WERI-Rb-1 (cell line): ENCODE measurements around the gene CTIF.
"Not testable (repeated sequence)": the region's sequence is repeated elsewhere in the genome, so short reads cannot be mapped to it uniquely, and the experiment has no call there.

Experiments
- DNase-seq: peaks from one replicate; pipeline ENCODE4 v3.0.0-alpha.2; 2020
- H3K27ac ChIP-seq: fragments of 250-450 bp; sonication (Bioruptor Pico); 2 replicates; pipeline ENCODE4 v1.5.1; 2020; ENCODE audit warnings: mild to moderate bottlenecking, moderate library complexity
- H3K27me3 ChIP-seq: fragments of 250-450 bp; sonication (Bioruptor Pico); 2 replicates; pipeline ENCODE4 v1.5.1; 2021; ENCODE audit warnings: mild to moderate bottlenecking, low read depth, moderate library complexity; ENCODE audit not compliant: insufficient read depth, severe bottlenecking
- H3K36me3 ChIP-seq: fragments of 250-450 bp; sonication (Bioruptor Pico); 2 replicates; pipeline ENCODE4 v1.5.1; 2020; ENCODE audit warnings: mild to moderate bottlenecking, moderate library complexity
- H3K4me3 ChIP-seq: 2 replicates; pipeline ENCODE4 v1.5.1; 2011; ENCODE audit warnings: low read depth, mild to moderate bottlenecking, control low read depth, low read length
- H3K9me3 ChIP-seq: fragments of 250-450 bp; sonication (Bioruptor Pico); 2 replicates; pipeline ENCODE4 v1.5.1; 2021; ENCODE audit warnings: mild to moderate bottlenecking, moderate library complexity; ENCODE audit not compliant: severe bottlenecking
- TF ChIP-seq, protein P1 (sequence below): IDR thresholded peaks from 2 replicates; pipeline ENCODE4 v1.5.1; 2011; ENCODE audit warnings: low read depth, mild to moderate bottlenecking, control low read depth, inconsistent platforms, low read length

CTIF gene

DNA sequence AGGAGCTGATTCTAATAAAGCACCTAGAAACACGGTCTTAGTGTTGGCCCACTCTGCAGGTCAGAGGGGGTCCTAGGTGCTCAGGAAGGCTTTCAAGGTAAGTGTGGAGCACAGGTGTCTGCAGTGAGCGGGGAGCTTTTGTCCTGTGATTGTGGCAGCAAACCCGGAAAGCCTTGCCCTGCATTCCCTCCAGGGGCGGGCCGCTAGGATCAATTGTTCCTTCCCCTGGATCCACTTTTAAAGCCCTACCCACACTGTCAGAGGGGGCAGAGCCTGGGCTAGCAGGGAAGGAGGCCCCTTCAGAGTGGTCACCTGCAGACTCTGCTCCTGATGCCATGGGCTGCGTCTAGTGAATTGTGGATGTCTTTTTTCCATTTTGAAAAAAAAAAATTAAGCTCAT, 176.0 kb downstream of the CTIF start:
- Histone ChIP-seq H3K36me3 (peaks cover 15% of the 10 kb centered on the region), H3K9me3 (no peaks in the 10 kb centered on the region), H3K27me3 (no peaks in the 10 kb centered on the region), H3K4me3 (no peak overlapping the region), H3K27ac (no peak overlapping the region)
- DNase-seq = no peak
- TF ChIP-seq, protein P1, sequence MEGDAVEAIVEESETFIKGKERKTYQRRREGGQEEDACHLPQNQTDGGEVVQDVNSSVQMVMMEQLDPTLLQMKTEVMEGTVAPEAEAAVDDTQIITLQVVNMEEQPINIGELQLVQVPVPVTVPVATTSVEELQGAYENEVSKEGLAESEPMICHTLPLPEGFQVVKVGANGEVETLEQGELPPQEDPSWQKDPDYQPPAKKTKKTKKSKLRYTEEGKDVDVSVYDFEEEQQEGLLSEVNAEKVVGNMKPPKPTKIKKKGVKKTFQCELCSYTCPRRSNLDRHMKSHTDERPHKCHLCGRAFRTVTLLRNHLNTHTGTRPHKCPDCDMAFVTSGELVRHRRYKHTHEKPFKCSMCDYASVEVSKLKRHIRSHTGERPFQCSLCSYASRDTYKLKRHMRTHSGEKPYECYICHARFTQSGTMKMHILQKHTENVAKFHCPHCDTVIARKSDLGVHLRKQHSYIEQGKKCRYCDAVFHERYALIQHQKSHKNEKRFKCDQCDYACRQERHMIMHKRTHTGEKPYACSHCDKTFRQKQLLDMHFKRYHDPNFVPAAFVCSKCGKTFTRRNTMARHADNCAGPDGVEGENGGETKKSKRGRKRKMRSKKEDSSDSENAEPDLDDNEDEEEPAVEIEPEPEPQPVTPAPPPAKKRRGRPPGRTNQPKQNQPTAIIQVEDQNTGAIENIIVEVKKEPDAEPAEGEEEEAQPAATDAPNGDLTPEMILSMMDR = no peak

DNA sequence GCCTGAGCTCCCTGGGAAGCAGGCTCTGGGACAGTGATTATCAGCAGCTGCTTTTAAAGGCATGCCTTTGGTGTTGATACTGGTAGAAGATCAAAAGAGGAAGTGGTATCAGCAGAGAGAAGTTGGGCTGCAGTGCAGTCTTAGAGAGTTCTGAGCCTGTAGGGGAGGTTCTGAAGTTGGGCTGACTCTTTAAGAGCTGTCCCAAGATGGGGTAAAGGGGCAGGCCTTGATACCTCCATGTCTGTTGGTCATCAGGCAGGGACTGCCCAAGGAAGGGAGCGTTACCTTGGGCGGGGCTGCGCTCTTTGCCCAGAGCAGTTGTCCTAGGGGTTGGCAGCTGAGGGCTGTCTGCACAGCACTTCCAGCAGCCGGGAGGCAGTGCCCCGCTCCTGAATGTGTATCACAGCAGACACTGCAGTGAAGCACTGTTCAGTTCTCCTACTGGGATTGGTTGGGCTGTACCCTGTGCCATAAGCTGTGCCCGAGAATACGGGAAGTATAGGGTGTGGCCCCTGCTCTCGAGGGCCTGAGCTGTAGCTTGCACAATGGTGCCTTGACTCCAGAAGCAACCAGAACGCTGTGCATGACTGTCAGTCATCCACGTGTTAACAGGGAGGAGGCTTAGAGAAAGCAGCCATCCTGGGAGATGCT, 177.0 kb downstream of the CTIF start:
- no peak for DNase-seq
- Histone ChIP-seq H3K4me3 (no peak overlapping the region), H3K36me3 (peaks cover 15% of the 10 kb centered on the region), H3K27ac (no peak overlapping the region), H3K9me3 (no peaks in the 10 kb centered on the region), H3K27me3 (no peaks in the 10 kb centered on the region)
- TF ChIP-seq, protein P1 = no peak

DNA sequence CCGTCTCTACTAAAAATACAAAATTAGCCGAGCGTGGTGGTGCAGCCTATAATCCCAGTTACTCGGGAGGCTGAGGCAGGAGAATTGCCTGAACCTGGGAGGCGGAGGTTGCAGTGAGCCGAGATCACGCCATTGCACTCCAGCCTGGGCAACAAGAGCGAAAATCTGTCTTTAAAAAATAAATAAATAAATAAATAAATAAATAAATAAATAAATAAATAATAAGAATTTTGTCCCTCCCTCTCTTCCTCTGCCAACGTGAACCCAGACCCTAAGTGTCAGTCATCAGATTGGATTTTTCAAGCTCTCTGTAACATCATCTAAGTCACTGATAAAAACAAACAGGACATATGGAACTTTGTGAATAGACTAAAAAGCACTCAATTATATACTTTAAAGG, 178.4 kb downstream of the CTIF start:
- H3K27ac ChIP-seq, H3K27me3 ChIP-seq, DNase-seq, H3K9me3 ChIP-seq, H3K4me3 ChIP-seq: not testable (repeated sequence)
- peaks cover 15% of the 10 kb centered on the region for H3K36me3 ChIP-seq

DNA sequence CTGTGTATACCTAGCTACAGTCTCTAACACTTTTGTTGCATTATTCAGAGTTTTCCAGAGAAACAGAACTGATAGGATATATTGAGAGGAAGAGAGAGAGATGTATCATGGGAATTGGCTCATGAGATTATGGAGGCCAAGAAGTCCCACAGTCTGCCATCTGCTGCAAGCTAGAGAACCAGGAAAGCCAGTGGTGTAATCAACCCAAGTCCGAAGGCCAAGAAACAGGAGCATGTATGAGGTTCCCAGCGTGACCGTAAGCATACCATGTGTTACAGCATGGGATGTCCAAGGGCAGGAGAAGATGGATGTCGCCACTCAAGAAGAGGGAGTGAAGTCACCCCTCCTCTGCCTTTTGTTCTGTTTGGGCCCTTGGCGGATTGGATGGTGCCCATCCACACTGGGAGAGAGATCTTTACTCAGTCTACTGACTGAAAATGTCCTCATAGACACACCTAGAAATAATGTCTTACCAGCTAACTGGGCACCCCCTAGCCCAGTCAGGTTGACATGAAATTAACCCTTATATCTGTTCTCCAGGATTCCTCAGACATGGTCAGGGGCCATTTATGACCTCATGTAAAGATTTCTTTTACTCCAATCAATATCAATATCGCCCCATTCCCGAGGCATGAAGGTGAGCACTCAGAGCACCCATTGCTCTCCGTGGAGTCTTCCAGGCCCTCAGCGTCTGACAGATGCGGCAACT, 179.6 kb downstream of the CTIF start:
- peaks cover 15% of the 10 kb centered on the region for H3K36me3 ChIP-seq
- H3K9me3 ChIP-seq = no peaks in the 10 kb centered on the region

DNA sequence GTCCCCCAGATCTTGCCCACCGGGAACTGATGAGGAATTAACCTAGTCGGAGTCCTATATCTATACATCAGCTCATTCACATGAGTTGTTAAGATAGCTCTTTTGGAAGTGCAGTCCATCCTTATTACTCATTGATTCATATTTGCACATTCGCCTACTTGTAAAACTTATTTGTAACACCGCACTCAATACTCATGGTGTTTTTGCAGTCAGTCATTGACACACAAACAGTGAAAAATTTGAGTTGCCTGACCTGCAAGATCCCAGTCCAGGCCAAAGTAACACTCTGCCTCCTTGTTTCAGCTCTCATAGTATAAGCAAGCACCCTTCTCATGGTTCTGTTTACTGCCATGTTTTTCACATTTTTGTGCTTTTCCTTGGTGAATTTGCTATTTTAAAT, 180.6 kb downstream of the CTIF start:
- Histone ChIP-seq H3K36me3 (peaks cover 15% of the 10 kb centered on the region), H3K9me3 (no peaks in the 10 kb centered on the region), H3K27me3 (no peaks in the 10 kb centered on the region), H3K4me3 (no peak overlapping the region), H3K27ac (no peak overlapping the region)
- no peak for DNase-seq
- TF ChIP-seq, protein P1 = no peak

More for the DNA sequence above, 179.6 kb downstream of the CTIF start:
- Histone ChIP-seq H3K4me3 (no peak overlapping the region), H3K27ac (no peak overlapping the region), H3K27me3 (no peaks in the 10 kb centered on the region)
- TF ChIP-seq, protein P1 = no peak
- no peak for DNase-seq

DNA sequence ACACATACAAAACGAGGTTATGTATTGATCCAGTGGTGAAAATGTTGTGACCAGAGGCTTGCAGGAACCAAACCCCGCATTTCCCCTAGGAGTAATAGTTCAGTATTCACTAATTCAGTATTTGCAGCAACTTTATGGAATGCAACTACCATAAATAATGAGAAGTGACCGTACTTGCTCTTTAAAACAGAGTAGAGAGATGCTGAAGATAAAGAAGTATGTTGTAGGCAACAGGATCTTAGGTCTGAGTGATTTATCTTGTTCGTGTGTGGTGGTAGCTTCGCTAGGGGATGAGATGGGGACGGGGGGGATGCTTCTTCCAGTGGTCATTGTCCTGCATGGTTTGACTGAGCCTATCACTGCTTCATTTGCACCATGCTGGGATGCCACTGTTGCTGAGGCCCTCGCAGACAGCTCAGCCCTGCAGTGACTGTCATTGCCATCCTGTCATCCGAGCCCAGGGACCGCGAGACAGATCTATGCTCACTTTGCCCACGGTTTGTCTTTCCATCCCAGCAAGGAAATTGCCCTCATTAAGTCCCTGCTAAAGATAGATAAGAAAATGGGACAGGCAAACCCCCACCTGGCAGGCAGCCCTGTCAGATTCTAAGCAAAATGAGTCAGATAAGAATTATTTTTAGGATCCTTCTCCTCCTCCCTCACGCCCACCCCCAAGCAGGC, 181.3 kb downstream of the CTIF start:
- Histone ChIP-seq H3K27ac (no peak overlapping the region), H3K9me3 (no peaks in the 10 kb centered on the region), H3K36me3 (peaks cover 15% of the 10 kb centered on the region), H3K27me3 (no peaks in the 10 kb centered on the region), H3K4me3 (no peak overlapping the region)
- DNase-seq = no peak
- TF ChIP-seq, protein P1 = no peak
